ENCODE data around the gene TM4SF20.

TM4SF20 gene, protein sequence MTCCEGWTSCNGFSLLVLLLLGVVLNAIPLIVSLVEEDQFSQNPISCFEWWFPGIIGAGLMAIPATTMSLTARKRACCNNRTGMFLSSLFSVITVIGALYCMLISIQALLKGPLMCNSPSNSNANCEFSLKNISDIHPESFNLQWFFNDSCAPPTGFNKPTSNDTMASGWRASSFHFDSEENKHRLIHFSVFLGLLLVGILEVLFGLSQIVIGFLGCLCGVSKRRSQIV

GRCh38 chr2:227379095-227379494 lies at the start of gene TM4SF20:
TSS of gene TM4SF20 (minus strand) at chr2:227379306. CDS start at chr2:227379268, 38 bp downstream.
- no peak for DNase-seq (ENCODE audit: low read depth)
- TF ChIP-seq, protein P1, sequence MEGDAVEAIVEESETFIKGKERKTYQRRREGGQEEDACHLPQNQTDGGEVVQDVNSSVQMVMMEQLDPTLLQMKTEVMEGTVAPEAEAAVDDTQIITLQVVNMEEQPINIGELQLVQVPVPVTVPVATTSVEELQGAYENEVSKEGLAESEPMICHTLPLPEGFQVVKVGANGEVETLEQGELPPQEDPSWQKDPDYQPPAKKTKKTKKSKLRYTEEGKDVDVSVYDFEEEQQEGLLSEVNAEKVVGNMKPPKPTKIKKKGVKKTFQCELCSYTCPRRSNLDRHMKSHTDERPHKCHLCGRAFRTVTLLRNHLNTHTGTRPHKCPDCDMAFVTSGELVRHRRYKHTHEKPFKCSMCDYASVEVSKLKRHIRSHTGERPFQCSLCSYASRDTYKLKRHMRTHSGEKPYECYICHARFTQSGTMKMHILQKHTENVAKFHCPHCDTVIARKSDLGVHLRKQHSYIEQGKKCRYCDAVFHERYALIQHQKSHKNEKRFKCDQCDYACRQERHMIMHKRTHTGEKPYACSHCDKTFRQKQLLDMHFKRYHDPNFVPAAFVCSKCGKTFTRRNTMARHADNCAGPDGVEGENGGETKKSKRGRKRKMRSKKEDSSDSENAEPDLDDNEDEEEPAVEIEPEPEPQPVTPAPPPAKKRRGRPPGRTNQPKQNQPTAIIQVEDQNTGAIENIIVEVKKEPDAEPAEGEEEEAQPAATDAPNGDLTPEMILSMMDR (conservative IDR thresholded peaks at IDR 0.05; ENCODE audit: low read length) = no peak
- no peak within 1 kb of the TSS for H3K4me3 ChIP-seq (ENCODE audit: low read length)

DNA sequence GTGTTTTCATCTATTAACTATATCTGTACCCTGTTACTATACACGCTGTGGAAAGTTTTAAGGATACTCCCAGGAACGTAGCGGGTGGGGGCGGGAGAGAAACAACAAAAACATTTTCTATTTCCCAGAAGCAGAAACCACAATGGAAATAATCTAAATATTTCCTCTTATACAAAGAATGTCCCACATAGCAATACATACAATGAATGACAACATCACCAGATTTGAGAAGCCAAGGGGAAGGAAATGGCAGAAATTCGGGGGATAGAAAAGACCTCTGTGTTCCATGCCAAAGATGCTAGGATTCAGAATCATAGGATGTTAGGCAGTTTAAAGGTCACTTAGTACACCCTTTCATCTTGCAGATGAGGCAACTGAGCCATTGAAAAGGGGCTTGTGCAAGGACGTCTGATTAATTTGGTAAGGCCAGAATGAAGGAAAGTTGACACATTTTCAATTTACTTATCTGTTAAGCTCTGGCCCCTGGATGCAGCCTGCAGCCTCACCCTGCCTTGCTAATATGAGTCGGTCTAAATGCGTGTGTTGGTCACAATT lies 49.7 kb upstream of the TM4SF20 start:
- TF ChIP-seq, protein P1 (conservative IDR thresholded peaks at IDR 0.05; ENCODE audit: low read length) = no peak
- no peak overlapping the region for H3K4me3 ChIP-seq (ENCODE audit: low read length)
- no peak for DNase-seq (ENCODE audit: low read depth)

- TF ChIP-seq, protein P1 (conservative IDR thresholded peaks at IDR 0.05; ENCODE audit: low read length) = no peak
- no peak overlapping the region for H3K4me3 ChIP-seq (ENCODE audit: low read length)
- no peak for DNase-seq (ENCODE audit: low read depth)
These were observed 44.8 kb upstream of the TM4SF20 start for GRCh38 chr2:227423656-227424499.

- H3K4me3 ChIP-seq (ENCODE audit: low read length) = no peak overlapping the region
- TF ChIP-seq, protein P1 (conservative IDR thresholded peaks at IDR 0.05; ENCODE audit: low read length) = no peak
- DNase-seq (ENCODE audit: low read depth) = no peak
These were observed 41.3 kb upstream of the TM4SF20 start for GRCh38 chr2:227420087-227421052.

DNA sequence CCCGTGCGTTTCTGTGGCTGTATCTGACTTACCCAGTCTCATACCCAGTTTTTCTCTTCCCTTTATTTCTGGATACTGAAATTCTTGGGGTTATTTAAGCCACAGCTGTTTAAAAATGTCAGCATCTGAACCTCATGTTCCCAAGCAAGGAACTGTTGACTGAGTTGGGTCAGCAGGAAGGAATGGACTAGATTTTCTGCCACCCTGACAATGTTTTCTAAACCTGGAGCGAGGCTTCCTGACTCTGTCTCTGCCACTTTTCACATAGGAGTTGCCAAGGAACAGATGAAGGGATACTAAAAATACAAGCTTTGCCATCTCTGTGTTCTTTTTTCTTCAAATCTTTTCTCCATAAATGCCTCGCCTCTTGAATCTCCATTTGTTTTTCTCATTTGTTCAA lies 37.6 kb upstream of the TM4SF20 start:
- TF ChIP-seq, protein P1 (conservative IDR thresholded peaks at IDR 0.05; ENCODE audit: low read length) = no peak
- no peak for DNase-seq (ENCODE audit: low read depth)
- no peak overlapping the region for H3K4me3 ChIP-seq (ENCODE audit: low read length)

DNA sequence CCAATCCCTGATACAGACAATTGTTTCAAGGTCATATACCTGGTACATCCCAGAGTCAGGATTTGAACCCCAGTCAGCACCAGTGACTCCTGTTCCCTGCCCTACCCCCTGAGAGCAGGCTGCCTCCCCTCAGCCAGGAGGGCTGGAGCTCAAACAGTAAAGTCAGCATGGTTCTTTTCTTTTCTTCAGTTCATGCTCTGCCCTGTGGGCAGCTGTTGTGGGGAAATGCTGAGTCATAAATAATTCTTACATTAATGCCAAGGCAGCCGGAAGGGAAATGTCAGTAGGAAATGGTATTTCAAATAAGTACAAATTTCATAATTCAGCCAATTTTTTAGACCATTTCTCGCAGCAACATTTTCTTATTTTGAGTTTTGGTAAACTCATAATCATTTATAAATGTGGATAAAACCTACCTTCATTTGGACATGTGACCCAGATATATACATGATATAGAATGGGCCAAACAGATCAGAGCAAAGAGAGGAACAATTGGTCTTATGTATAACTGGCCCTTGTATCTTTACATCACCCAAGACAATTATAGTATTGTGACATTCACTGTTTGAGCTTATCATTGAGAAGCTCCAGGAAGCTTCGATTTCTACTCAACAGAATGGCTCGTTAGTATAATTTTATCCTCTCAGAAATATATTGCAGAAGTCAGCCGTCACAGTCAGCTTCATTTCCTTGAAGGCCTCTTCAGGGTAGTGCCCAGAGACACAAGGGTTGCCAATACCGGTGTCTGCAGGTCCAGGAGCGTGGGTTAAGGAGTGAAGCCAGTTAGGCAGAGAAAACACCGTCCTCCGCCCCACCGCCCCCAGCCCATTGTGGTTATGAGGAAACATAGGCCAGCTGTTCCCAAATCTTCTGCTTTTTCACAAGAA lies 36.7 kb upstream of the TM4SF20 start:
- no peak overlapping the region for H3K4me3 ChIP-seq (ENCODE audit: low read length)
- DNase-seq (ENCODE audit: low read depth) = peak; percentile 70
- TF ChIP-seq, protein P1 (conservative IDR thresholded peaks at IDR 0.05; ENCODE audit: low read length) = no peak

Measured in AG10803 (cell line).